Epidermal melanocyte (primary cell): ENCODE data around the gene GPR61.

Experiments
- DNase-seq: peaks from one replicate; pipeline ENCODE4 v3.0.0; 2011; ENCODE audit warnings: low spot score; ENCODE audit not compliant: insufficient read length

GPR61 gene

DNA sequence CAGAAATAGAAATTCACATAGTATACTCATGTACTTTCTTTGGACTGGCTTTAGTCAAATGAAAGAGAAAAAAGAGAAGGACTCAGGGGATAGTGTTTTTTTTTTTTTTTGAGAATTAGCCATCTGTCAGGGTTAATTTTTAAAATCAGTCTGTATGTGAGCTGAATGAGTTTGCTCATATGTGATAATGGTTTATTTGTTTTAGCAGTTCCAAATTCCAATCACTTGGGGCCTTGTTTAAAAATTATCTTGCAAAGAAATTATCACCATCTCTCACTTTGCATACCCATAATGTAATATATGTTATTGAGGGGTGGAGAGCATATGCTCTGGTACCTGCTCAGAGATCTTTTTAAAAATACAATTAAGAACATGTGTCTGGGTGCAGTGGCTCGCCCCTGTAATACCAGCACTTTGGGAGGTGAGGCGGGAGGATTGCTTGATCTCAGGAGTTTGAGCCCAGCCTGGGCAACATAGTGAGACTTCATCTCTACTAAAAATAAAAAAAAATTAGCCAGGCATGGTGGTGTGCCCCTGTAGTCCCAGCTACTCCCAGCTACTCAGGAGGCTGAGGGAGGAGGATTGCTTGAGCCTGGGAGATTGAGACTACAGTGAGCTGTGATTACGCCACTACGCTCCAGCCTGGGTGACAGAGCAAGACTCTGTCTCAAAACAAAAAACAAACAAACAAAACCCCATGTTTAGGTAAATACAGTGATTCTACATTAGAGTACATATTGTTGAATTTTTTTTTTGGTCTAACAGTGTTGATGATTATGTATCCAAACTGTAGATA is 28.4 kb downstream of the GPR61 start:
- no peak for DNase-seq

- no peak for DNase-seq
Measured at GRCh38 chr1:109569323-109569722, 29.7 kb downstream of the GPR61 start.

- DNase-seq = no peak
Measured at GRCh38 chr1:109570414-109570813, 30.7 kb downstream of the GPR61 start.

- no peak for DNase-seq
Measured at GRCh38 chr1:109573785-109574184, 34.1 kb downstream of the GPR61 start.

DNA sequence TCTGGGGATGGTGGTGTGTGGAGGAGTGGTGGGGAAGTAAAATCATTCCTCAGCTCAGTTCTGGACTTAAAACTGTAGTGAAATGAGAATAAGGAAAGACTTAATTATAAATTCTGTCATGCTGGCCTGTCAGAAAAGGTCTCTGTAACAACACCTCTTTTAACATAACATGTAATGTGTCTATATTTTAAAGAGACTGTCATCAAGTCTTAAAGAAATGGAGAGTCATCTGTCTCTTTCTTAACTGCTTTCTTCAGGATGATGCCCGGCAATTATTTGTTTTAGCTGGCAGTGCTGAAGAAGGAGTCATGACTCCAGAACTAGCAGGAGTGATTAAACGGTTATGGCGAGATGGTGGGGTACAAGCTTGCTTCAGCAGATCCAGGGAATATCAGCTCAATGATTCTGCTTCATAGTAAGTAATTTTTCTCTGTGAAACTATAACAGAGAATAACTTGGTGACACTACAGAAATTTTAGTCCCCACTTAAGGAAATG is 39.3 kb downstream of the GPR61 start:
- DNase-seq = no peak

DNA sequence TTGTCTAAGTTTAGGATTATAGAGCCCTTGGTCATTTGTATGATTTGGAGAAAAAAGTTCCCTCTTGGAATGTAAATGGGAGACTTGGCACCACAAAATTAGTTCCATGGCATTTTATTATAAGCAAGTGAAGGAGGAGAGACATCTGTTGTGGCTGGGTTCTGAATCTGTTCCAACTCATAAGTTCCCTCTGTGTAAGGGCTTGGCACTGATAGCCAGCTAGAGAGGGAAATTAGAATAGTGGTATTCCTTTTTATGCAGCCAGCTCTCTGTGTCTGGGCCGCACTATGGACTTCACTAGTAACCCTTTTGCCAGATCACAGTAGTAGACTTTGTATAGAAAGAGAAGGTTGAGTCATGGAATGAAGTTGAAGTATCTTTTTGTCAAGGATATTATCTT is 39.8 kb downstream of the GPR61 start:
- no peak for DNase-seq

DNA sequence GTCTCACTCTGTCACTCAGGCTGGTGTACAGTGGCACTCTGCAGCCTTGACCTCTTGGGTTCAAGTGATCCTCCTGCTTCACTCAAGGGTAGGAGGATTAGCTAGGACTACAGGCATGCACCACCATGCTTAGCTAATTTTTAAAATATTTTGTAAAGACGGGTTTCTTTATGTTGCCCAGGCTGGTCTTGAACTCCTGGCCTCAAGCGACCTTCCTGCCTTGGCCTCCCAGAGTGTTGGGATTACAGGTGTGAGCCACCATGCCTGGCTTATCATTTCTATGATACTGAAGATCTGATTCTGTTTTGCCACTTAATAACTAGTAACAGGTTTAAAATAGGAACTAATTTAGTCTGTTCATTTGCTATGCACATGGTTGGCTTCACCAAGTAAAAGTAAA is 42.3 kb downstream of the GPR61 start:
- DNase-seq = no peak

GRCh38 chr1:109584766-109585165 is 45.1 kb downstream of the GPR61 start:
- no peak for DNase-seq

DNA sequence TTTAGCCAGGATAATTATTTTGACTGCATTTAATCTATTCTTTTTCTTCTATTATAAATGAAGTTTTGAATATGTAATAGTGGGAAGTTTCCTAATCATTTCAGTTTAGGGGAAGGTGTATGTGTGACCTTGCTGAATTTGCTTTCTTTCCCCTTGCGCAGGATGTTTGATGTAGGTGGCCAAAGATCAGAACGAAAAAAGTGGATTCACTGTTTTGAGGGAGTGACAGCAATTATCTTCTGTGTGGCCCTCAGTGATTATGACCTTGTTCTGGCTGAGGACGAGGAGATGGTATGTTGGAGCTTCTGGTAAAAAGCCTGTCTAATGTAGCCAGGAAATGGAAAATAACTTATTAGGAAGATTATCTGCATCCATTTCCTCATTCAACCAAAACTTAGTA is 46.4 kb downstream of the GPR61 start:
- DNase-seq = no peak

DNA sequence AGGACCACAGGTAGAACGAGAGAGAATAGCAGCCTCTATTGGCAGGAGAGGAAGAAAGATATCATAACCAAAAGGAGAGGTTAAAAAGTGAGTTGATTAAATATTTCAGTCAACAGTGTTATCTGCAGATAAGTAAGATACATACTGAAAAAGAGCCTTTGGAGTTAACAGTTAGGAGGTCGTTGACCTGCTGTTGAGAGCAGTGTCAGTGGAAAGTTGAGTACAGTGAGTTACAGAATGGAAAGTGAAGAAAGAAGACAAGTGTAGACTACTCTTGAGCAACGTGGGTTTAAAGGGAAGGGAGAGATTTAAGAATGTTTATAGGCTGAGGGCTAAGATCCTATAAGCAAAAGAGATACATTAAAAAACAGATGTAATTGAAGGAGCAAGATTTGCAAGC is 49.5 kb downstream of the GPR61 start:
- DNase-seq = no peak

- DNase-seq = no peak
Measured at GRCh38 chr1:109589679-109590078, 50.0 kb downstream of the GPR61 start.

DNA sequence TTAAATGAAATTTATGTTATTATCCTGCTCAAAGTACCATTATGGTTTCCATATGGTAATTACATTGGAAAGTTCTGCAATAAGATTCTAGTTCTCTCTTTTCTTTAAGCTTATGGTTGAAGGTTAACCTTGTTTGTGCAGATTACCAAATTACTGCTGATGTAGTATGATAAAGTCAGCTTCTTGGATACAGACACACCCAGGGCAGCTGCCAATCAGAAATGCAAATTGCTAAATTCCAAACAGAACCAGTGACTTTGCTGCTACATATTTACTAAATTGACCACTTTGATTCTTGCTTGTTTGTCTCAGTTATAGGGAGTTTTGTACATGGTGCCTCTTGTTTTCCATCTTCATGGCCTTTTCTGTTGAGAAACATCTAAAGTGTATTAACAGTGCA is 53.2 kb downstream of the GPR61 start:
- DNase-seq = no peak

GRCh38 chr1:109595531-109595930 is 55.9 kb downstream of the GPR61 start:
- no peak for DNase-seq
